GM10266 (cell line): ENCODE measurements around the gene ARHGEF10L.

Experiments used
- DNase-seq: peaks from one replicate; pipeline ENCODE4 v3.0.0; 2012; ENCODE audit errors: extremely low spot score
- TF ChIP-seq, protein P1 (sequence below): IDR thresholded peaks from 2 replicates; pipeline ENCODE4 v1.5.1; 2012; ENCODE audit warnings: mild to moderate bottlenecking, low read depth; ENCODE audit not compliant: control insufficient read depth, insufficient read depth; ENCODE audit errors: missing control alignments

Gene ARHGEF10L

GRCh38 chr1:17612831-17613230, 73.3 kb downstream of the ARHGEF10L start:
- TF ChIP-seq, protein P1, sequence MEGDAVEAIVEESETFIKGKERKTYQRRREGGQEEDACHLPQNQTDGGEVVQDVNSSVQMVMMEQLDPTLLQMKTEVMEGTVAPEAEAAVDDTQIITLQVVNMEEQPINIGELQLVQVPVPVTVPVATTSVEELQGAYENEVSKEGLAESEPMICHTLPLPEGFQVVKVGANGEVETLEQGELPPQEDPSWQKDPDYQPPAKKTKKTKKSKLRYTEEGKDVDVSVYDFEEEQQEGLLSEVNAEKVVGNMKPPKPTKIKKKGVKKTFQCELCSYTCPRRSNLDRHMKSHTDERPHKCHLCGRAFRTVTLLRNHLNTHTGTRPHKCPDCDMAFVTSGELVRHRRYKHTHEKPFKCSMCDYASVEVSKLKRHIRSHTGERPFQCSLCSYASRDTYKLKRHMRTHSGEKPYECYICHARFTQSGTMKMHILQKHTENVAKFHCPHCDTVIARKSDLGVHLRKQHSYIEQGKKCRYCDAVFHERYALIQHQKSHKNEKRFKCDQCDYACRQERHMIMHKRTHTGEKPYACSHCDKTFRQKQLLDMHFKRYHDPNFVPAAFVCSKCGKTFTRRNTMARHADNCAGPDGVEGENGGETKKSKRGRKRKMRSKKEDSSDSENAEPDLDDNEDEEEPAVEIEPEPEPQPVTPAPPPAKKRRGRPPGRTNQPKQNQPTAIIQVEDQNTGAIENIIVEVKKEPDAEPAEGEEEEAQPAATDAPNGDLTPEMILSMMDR = no peak
- no peak for DNase-seq

DNA sequence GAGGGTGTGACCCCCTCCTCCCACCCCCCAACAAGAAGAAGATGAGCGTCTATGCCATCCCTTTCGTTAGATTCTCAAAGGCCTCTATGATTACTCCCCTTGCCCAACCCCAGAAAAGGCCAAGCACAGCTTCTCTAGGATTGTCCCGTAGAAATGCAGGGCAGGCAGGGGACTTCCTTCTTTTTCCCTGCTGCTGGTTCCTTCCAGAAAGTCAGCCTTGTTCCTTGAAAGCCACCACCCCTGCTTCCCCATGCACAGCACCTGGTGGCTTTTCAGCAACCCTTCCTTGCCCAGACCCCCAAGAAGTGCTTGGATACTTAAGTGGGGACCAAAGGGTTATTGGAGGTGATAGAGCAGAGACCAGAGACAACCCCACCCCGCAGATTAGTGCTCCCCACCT, 75.1 kb downstream of the ARHGEF10L start:
- TF ChIP-seq, protein P1 = no peak
- DNase-seq = no peak

DNA sequence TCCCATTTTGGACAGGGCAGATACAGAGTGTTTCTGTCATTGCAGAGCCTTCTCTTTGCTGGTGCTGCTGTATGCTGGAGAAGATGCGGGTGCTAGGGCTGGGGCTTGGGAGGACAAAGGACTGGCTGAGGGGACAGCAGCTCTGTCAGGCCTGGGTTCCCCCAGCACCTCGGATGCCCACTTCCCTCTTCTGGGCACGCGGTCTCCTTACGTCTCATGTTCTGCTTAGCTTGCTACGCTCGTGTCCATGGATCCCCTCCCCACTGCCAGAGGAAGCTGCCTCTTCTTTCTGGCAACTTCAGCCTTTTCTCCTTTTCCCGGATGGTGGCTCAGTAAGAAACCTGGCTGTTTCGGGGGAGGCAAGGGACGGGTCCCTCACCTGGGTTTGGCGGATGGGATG, 75.7 kb downstream of the ARHGEF10L start:
- DNase-seq = no peak
- TF ChIP-seq, protein P1 = no peak

GRCh38 chr1:17615959-17616358, 76.5 kb downstream of the ARHGEF10L start:
- no peak for DNase-seq

GRCh38 chr1:17616731-17617279, 77.3 kb downstream of the ARHGEF10L start:
- TF ChIP-seq, protein P1 = no peak
- DNase-seq = no peak

More at GRCh38 chr1:17615959-17616358, 76.5 kb downstream of the ARHGEF10L start:
- TF ChIP-seq, protein P1 = no peak

- DNase-seq = no peak
- TF ChIP-seq, protein P1 = no peak
Measured at GRCh38 chr1:17617787-17618557, 78.5 kb downstream of the ARHGEF10L start.

DNA sequence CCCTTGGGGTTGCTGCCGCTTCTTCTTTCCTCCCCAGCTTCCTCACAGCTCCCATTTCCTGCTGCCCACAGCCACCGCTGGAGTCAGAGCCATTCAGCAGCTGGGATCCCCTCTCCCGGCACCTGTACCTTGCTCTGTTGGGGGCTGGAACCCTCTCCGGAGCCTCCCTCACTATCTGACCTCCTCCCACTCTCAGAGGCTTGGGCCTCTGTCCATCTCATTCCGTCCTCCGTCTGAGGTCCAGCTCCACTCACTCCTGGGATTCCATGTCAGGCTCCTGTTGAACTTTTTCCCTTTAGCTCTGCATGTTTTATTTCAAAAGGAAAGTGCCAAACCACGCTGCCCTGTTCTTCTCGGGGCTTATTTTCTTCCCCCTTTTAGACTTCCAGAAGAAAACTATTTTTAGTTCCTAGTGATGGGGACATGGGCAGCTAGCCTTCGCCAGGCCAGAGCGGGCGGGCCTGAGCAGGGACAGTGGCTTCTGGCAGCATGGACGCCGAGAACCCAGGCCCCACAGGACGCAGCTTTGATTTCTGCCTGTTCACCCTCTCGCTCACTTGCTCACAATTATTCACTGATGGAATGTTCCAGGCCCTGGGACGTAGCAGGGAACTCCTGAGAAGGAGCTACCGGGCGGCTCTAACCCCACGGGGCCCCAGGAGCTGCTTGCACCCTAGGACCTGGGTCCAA, 79.2 kb downstream of the ARHGEF10L start:
- no peak for DNase-seq
- TF ChIP-seq, protein P1 = no peak
